Gastroesophageal sphincter (tissue), 3 donors: ENCODE results near the gene PRICKLE4.

ENCODE experiments used
- EP300 ChIP-seq: sonication (generic); formaldehyde crosslinking; IDR thresholded peaks from one replicate; pipeline ENCODE4 v1.6.1; 2017; ENCODE audit warnings: antibody characterized with exemption, mild to moderate bottlenecking
- POLR2A ChIP-seq, 2 donors: fragments of 450-650 bp; IDR thresholded peaks; one replicate each; pipeline ENCODE4 v1.6.1; 2017; ENCODE audit warnings: antibody characterized with exemption in 2 of 2, mild to moderate bottlenecking in 2 of 2, moderate library complexity in 1 of 2
- POLR2AphosphoS5 ChIP-seq: sonication (generic); formaldehyde crosslinking; IDR thresholded peaks from one replicate; pipeline ENCODE4 v1.6.1; 2017; ENCODE audit warnings: antibody characterized with exemption
- TF ChIP-seq, protein P1 (sequence below), 4 experiments: fragments of 200-600 bp in 2 of 4; fragments of 450-650 bp in 2 of 4; sonication (generic) in 1 of 4; IDR thresholded peaks; one replicate each; pipeline ENCODE4 v1.5.1; 2017 to 2019; ENCODE audit warnings: antibody characterized with exemption in 4 of 4, mild to moderate bottlenecking in 2 of 4, moderate library complexity in 2 of 4

GRCh38 chr6:41740366-41741162 is 40.0 kb upstream of the PRICKLE4 start:
- TF ChIP-seq EP300: no peak
- TF ChIP-seq POLR2AphosphoS5: no peak
- TF ChIP-seq, protein P1, sequence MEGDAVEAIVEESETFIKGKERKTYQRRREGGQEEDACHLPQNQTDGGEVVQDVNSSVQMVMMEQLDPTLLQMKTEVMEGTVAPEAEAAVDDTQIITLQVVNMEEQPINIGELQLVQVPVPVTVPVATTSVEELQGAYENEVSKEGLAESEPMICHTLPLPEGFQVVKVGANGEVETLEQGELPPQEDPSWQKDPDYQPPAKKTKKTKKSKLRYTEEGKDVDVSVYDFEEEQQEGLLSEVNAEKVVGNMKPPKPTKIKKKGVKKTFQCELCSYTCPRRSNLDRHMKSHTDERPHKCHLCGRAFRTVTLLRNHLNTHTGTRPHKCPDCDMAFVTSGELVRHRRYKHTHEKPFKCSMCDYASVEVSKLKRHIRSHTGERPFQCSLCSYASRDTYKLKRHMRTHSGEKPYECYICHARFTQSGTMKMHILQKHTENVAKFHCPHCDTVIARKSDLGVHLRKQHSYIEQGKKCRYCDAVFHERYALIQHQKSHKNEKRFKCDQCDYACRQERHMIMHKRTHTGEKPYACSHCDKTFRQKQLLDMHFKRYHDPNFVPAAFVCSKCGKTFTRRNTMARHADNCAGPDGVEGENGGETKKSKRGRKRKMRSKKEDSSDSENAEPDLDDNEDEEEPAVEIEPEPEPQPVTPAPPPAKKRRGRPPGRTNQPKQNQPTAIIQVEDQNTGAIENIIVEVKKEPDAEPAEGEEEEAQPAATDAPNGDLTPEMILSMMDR (IDR thresholded peaks at IDR 0.05): no peak
- TF ChIP-seq POLR2A (IDR thresholded peaks at IDR 0.05): no peak
